NT2/D1 (cell line): ENCODE results near the gene CTBP2.

Source experiments
- SUZ12 ChIP-seq: IDR thresholded peaks from 2 replicates; pipeline ENCODE4 v1.6.1; 2011; ENCODE audit not compliant: insufficient read length, insufficient read depth; ENCODE audit errors: extremely low read depth
- YY1 ChIP-seq: IDR thresholded peaks from 2 replicates; pipeline ENCODE4 v1.6.1; 2011; ENCODE audit not compliant: insufficient read length, insufficient read depth
- ZNF274 ChIP-seq: IDR thresholded peaks from 2 replicates; pipeline ENCODE4 v1.6.1; 2011; ENCODE audit warnings: mild to moderate bottlenecking, low read depth, low read length

DNA sequence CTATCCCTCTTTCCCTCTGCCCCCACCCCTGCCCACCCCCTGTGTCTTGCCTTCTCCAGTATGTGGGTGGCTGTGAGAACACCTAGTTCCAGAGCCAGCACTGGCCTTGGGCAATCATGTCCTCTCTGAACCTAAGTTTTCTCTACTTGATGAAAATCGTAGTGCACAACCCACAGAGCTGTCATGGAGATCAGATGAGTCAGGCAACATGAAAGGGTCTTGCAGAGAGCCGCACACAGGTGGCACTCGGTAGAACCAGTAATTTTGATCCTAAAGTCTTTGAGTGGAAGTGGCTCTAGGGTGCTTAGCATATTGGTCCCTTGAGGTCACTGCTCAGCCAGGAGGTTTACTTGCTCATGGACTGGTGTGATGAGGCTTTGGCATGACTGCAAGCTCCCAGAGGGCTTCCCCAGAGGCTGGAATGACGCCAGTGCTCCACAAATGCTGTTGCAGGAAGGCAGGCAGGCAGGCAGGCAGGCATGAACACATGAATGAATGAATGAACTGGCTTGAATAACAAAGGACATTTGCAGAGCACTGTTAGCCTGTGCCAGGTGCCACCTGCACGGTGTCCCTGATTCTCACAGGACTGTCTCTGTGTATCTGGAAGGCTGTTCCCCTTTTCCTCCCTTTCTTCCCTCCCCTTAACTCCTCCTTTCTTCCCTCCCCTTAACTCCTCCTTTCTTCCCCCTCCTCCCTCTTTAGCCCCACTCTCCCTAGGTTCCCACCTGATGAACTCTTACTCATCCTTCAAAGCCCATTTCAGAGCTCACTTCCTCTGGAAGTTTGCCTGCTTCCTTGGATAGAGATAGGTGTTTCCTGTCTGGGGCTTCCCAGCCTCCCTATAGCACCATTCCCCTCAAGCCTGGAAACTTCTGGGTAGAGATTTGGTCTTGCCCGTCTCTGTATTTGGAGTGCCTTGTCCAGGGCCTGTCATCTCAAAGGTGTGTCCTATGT is 27.2 kb upstream of the CTBP2 start:
- TF ChIP-seq ZNF274 (no peak), YY1 (no peak), SUZ12 (no peak)
